ENCODE measurements around the gene PIAS1.

GRCh38 chr15:68196445-68197169 is 142.5 kb downstream of the PIAS1 start:
- TF ChIP-seq POLR2A (IDR thresholded peaks at IDR 0.05) (no peak), CTCF (IDR thresholded peaks at IDR 0.05) (no peak)
